Neural crest cell (in vitro differentiated cells): ENCODE measurements around the gene BEGAIN. TPM values are rescaled to one million over a fixed set of nuclear protein-coding genes. Genes with fewer than 3 reads are reported as not detected.

Source experiments
- DNase-seq: peaks from one replicate; pipeline ENCODE4 v3.0.0; 2021; ENCODE audit warnings: low read depth, mixed read lengths, low spot score
- H3K27ac Mint-ChIP-seq: one replicate; pipeline ENCODE4 v1.8.0; 2021; ENCODE audit warnings: mild to moderate bottlenecking, mixed read lengths; ENCODE audit not compliant: unreplicated experiment
- H3K27me3 Mint-ChIP-seq: 2 replicates; pipeline ENCODE4 v1.8.0; 2021; ENCODE audit warnings: low read depth, mild to moderate bottlenecking, mixed read lengths
- H3K36me3 Mint-ChIP-seq: 2 replicates; pipeline ENCODE4 v1.8.0; 2021; ENCODE audit warnings: low read depth, mild to moderate bottlenecking, mixed read lengths
- H3K4me1 Mint-ChIP-seq: 2 replicates; pipeline ENCODE4 v1.8.0; 2021; ENCODE audit warnings: mixed read lengths
- H3K4me3 Mint-ChIP-seq: one replicate; pipeline ENCODE4 v1.8.0; 2021; ENCODE audit warnings: mild to moderate bottlenecking, mixed read lengths
- H3K9me3 Mint-ChIP-seq: 2 replicates; pipeline ENCODE4 v1.8.0; 2021; ENCODE audit warnings: mixed read lengths
- CTCF ChIP-seq: fragments of 200-600 bp; sonication (generic); conservative IDR thresholded peaks from 2 replicates; pipeline ENCODE4 v1.5.0; 2021; ENCODE audit warnings: antibody characterized with exemption, mild to moderate bottlenecking
- total RNA-seq: library from RNA; stranded (reverse); gene quantifications from 2 replicates; pipeline ENCODE4 v1.2.1, GENCODE V29; 2021

BEGAIN gene
- total RNA-seq, 1 donor from 2014 or later: 4.8 TPM

GRCh38 chr14:100590726-100591452 lies 3.7 kb upstream of the BEGAIN start:
- no peak for DNase-seq
- Mint-ChIP-seq H3K4me1 (no peaks in the 10 kb centered on the region), H3K4me3 (no peak overlapping the region), H3K36me3 (no peaks in the 10 kb centered on the region), H3K27me3 (peaks cover 34% of the 10 kb centered on the region), H3K9me3 (no peaks in the 10 kb centered on the region), H3K27ac (no peak overlapping the region)
- TF ChIP-seq CTCF: no peak

GRCh38 chr14:100589760-100590469 lies 2.7 kb upstream of the BEGAIN start:
- Mint-ChIP-seq H3K4me1 (no peaks in the 10 kb centered on the region), H3K27ac (no peak overlapping the region), H3K36me3 (no peaks in the 10 kb centered on the region), H3K4me3 (peak overlapping the region; percentile 14), H3K9me3 (no peaks in the 10 kb centered on the region), H3K27me3 (peaks cover 39% of the 10 kb centered on the region)
- no peak for TF ChIP-seq CTCF
- DNase-seq: no peak

DNA sequence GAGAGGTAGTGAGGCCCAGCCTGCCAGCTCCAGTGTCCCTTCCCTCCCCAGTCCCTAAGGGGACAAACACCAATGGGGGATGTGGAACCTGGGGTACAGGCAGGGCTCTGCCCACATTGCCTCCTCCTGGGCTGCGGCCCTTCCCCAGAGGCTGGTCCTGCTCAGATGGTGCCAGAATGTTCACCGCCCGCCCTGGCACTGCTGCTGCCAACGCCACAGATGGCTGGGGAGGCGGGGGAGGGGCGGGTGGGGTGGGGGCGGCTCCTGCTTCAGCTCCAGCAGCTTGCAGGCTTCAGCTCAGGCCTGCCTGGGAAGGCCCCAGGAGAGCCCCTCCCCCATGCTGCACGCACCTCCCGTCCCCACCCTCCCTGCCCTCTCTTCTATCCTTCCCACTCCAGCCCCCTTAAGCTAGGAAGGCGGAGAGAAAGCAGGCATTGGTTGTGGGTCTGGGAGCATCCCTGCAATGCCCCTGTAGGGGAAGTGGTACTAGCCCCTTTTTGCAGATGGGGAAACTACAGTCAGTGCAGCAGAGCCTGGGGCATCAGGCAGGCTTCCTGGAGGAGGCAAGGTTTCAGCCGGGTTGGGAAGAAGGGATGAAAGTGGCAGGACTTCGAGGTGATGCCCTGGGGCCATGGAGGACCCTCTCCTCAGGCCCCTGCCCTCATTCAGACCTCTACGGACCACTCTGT lies 2.0 kb upstream of the BEGAIN start:
- no peak overlapping the region for H3K27ac Mint-ChIP-seq
- no peak for DNase-seq
- peaks cover 43% of the 10 kb centered on the region for H3K27me3 Mint-ChIP-seq
- H3K4me3 Mint-ChIP-seq: peak overlapping the region; percentile 4
- H3K4me1 Mint-ChIP-seq: no peaks in the 10 kb centered on the region
- no peaks in the 10 kb centered on the region for H3K9me3 Mint-ChIP-seq
- no peaks in the 10 kb centered on the region for H3K36me3 Mint-ChIP-seq
- TF ChIP-seq CTCF: no peak

GRCh38 chr14:100588671-100589070 lies 1.5 kb upstream of the BEGAIN start:
- no peak overlapping the region for H3K27ac Mint-ChIP-seq
- H3K9me3 Mint-ChIP-seq: no peaks in the 10 kb centered on the region
- DNase-seq: no peak
- TF ChIP-seq CTCF: no peak
- H3K36me3 Mint-ChIP-seq: no peaks in the 10 kb centered on the region
- no peaks in the 10 kb centered on the region for H3K4me1 Mint-ChIP-seq
- peaks cover 45% of the 10 kb centered on the region for H3K27me3 Mint-ChIP-seq
- H3K4me3 Mint-ChIP-seq: peak overlapping the region; percentile 70

DNA sequence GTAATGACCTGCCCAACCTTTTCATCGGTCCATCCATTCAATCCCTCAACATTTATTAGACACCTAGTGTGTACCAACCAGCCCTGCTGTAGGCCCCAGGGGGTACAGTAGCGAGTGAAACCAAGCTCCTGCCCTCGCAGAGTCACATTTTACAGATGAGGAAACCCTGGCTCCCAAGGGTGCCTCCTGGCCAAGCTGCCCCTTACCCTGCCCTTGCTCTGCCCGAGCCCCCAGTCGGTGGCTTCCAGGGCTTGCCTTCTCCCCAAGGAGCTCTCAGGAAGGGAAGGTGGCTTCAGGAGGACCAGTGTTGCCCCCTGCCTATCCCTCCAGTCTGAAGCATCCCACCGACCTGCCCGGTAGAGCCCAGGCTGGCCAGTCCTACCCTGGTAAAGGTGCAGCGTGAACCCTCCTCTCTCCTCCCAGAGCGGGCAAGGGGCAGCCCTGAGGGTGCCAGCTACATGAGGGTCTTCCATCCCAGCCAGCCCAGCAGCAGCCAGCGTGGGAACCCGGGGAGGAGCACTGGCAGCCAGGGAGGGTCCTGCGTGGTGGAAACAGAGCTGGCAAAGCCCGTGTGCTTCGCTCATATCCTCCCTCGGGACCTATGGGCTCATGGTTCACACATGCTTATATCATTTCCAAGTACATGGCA lies 670 bp upstream of the BEGAIN start:
- Mint-ChIP-seq H3K4me3 (peak overlapping the region; percentile 70), H3K36me3 (no peaks in the 10 kb centered on the region), H3K4me1 (no peaks in the 10 kb centered on the region), H3K27me3 (peaks cover 45% of the 10 kb centered on the region), H3K27ac (no peak overlapping the region), H3K9me3 (no peaks in the 10 kb centered on the region)
- no peak for DNase-seq
- TF ChIP-seq CTCF: no peak
